HEK293 (cell line): ENCODE measurements around the gene FBN2.

ENCODE experiments used
- CTCF ChIA-PET: fragments of 350-600 bp; formaldehyde crosslinking; extraction: SDS; loops from one replicate; lab custom pipeline; 2021; ENCODE audit warnings: antibody characterized with exemption; lab: Yijun Ruan, JAX
- POLR2A ChIA-PET: fragments of 300-600 bp; formaldehyde crosslinking; extraction: SDS; loops from one replicate; lab custom pipeline; 2020; ENCODE audit warnings: antibody characterized with exemption, inconsistent platforms; lab: Yijun Ruan, JAX
- H3K27ac ChIP-seq: fragments of 200-500 bp; sonication (Bioruptor generic); 2 replicates; pipeline ENCODE4 v1.5.1; 2014; ENCODE audit warnings: low read depth, low read length, control low read depth, inconsistent platforms; ENCODE audit errors: extremely low read depth
- H3K36me3 ChIP-seq, 2 experiments: fragments of 200-500 bp in 1 of 2; sonication (Bioruptor generic) in 1 of 2; 1 replicate in 1 of 2; 2 replicates in 1 of 2; pipeline ENCODE4 v1.5.1; 2014 to 2017; ENCODE audit warnings: inconsistent platforms in 2 of 2, low read length in 2 of 2; ENCODE audit not compliant: control insufficient read depth in 2 of 2, insufficient read depth in 1 of 2
- H3K4me1 ChIP-seq: fragments of 200-500 bp; sonication (Bioruptor generic); 2 replicates; pipeline ENCODE4 v1.5.1; 2014; ENCODE audit warnings: mild to moderate bottlenecking, low read length, inconsistent platforms; ENCODE audit not compliant: control insufficient read depth, insufficient read depth
- H3K4me3 ChIP-seq: 2 replicates; pipeline ENCODE4 v1.5.1; 2011; ENCODE audit warnings: low read depth, mild to moderate bottlenecking, control low read depth, low read length, moderate library complexity
- H3K9me3 ChIP-seq: fragments of 200-500 bp; sonication (Bioruptor generic); 2 replicates; pipeline ENCODE4 v1.5.1; 2014; ENCODE audit warnings: low read depth, low read length, inconsistent platforms; ENCODE audit not compliant: control insufficient read depth, insufficient read depth
- HOXC10 ChIP-seq: sonication (generic); formaldehyde crosslinking; IDR thresholded peaks from 2 replicates; pipeline ENCODE4 v1.8.1; 2023; ENCODE audit warnings: mild to moderate bottlenecking, missing genetic modification reagents
- KLF8 ChIP-seq: fragments of 450-650 bp; formaldehyde crosslinking; IDR thresholded peaks from 2 replicates; pipeline ENCODE4 v1.5.1; 2016; ENCODE audit warnings: missing biosample characterization, missing genetic modification characterization
- REPIN1 ChIP-seq: fragments of 450-650 bp; formaldehyde crosslinking; IDR thresholded peaks from 2 replicates; pipeline ENCODE4 v1.5.1; 2017; ENCODE audit warnings: missing biosample characterization, missing genetic modification characterization, low read depth
- YY1 ChIP-seq: fragments of 450-650 bp; formaldehyde crosslinking; IDR thresholded peaks from 2 replicates; pipeline ENCODE4 v1.5.1; 2018; ENCODE audit warnings: missing biosample characterization, missing genetic modification characterization
- ZBTB21 ChIP-seq: fragments of 450-650 bp; formaldehyde crosslinking; IDR thresholded peaks from 2 replicates; pipeline ENCODE4 v1.5.1; 2017; ENCODE audit warnings: missing biosample characterization, missing genetic modification characterization
- ZIC2 ChIP-seq: fragments of 450-650 bp; formaldehyde crosslinking; IDR thresholded peaks from 2 replicates; pipeline ENCODE4 v1.5.1; 2016; ENCODE audit warnings: missing biosample characterization, missing genetic modification characterization
- ZNF169 ChIP-seq: fragments of 450-650 bp; formaldehyde crosslinking; IDR thresholded peaks from 2 replicates; pipeline ENCODE4 v1.5.1; 2016; ENCODE audit warnings: missing biosample characterization, missing genetic modification characterization
- ZNF174 ChIP-seq: fragments of 450-650 bp; formaldehyde crosslinking; IDR thresholded peaks from 2 replicates; pipeline ENCODE4 v1.5.0; 2017; ENCODE audit warnings: missing biosample characterization, mild to moderate bottlenecking, missing genetic modification characterization
- ZNF24 ChIP-seq: fragments of 450-650 bp; formaldehyde crosslinking; IDR thresholded peaks from 2 replicates; pipeline ENCODE4 v1.5.1; 2016; ENCODE audit warnings: missing biosample characterization, missing genetic modification characterization
- ZNF266 ChIP-seq: fragments of 450-650 bp; formaldehyde crosslinking; IDR thresholded peaks from 2 replicates; pipeline ENCODE4 v1.5.1; 2016; ENCODE audit warnings: missing biosample characterization, missing genetic modification characterization, low read depth
- ZNF514 ChIP-seq: fragments of 450-650 bp; formaldehyde crosslinking; IDR thresholded peaks from 2 replicates; pipeline ENCODE4 v1.5.1; 2016; ENCODE audit warnings: missing biosample characterization, missing genetic modification characterization
- ZNF621 ChIP-seq: fragments of 450-650 bp; formaldehyde crosslinking; IDR thresholded peaks from 2 replicates; pipeline ENCODE4 v1.5.1; 2017; ENCODE audit warnings: missing biosample characterization, missing genetic modification characterization
- ZNF629 ChIP-seq: fragments of 450-650 bp; formaldehyde crosslinking; IDR thresholded peaks from 2 replicates; pipeline ENCODE4 v1.5.1; 2017; ENCODE audit warnings: missing biosample characterization, missing genetic modification characterization
- ZNF664 ChIP-seq: fragments of 450-650 bp; formaldehyde crosslinking; IDR thresholded peaks from 2 replicates; pipeline ENCODE4 v1.5.1; 2016; ENCODE audit warnings: missing biosample characterization, missing genetic modification characterization
- ZNF670 ChIP-seq: fragments of 450-650 bp; formaldehyde crosslinking; IDR thresholded peaks from 2 replicates; pipeline ENCODE4 v1.5.1; 2016; ENCODE audit warnings: missing biosample characterization, missing genetic modification characterization, low read depth
- ZNF707 ChIP-seq: fragments of 450-650 bp; formaldehyde crosslinking; IDR thresholded peaks from 2 replicates; pipeline ENCODE4 v1.5.1; 2016; ENCODE audit warnings: missing biosample characterization, missing genetic modification characterization
- ZNF76 ChIP-seq: fragments of 450-650 bp; formaldehyde crosslinking; IDR thresholded peaks from 2 replicates; pipeline ENCODE4; 2016; ENCODE audit warnings: low read depth, missing biosample characterization, missing genetic modification characterization, borderline replicate concordance
- ZNF843 ChIP-seq: fragments of 450-650 bp; formaldehyde crosslinking; IDR thresholded peaks from 2 replicates; pipeline ENCODE4 v1.5.1; 2016; ENCODE audit warnings: missing biosample characterization, missing genetic modification characterization
- TF ChIP-seq, protein P1 (sequence below): fragments of 450-650 bp; formaldehyde crosslinking; IDR thresholded peaks from 2 replicates; pipeline ENCODE4 v1.5.1; 2017; ENCODE audit warnings: missing biosample characterization, missing genetic modification characterization
- TF ChIP-seq, protein P2 (sequence below): sonication (generic); formaldehyde crosslinking; IDR thresholded peaks from 2 replicates; pipeline ENCODE4 v1.8.1; 2022; ENCODE audit warnings: mild to moderate bottlenecking, moderate library complexity, missing genetic modification reagents
- TF ChIP-seq, protein P3 (sequence below): fragments of 450-650 bp; formaldehyde crosslinking; IDR thresholded peaks from 2 replicates; pipeline ENCODE4 v1.5.1; 2016; ENCODE audit warnings: missing biosample characterization, missing genetic modification characterization
- TF ChIP-seq, protein P4 (sequence below): fragments of 450-650 bp; formaldehyde crosslinking; IDR thresholded peaks from 2 replicates; pipeline ENCODE4 v1.5.1; 2016; ENCODE audit warnings: missing biosample characterization, missing genetic modification characterization

FBN2 gene

DNA sequence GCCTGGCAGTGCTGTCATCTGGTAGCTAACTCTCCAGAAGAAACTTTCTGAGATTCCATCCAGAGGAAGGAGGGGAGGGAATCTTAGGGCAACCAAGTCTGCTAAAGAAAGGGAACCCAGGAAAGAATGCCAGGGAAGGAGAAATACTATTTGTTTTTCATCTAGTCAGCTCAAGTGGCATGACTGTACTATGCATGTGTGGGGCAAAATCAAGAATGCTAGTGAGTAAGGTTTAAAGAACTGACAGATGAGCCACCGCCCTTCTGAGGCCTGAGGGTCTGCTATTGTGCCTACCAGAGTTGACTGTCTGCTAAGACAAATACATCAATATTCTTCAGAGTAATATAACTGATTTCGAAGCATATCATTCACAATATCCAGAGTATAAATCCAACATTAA, 250.3 kb downstream of the FBN2 start (continued):
- no peak for TF ChIP-seq ZNF174 (tag by site-specific recombination)
- no peak for TF ChIP-seq ZNF76
- TF ChIP-seq ZNF629 (tag by site-specific recombination): no peak
- TF ChIP-seq, protein P1, sequence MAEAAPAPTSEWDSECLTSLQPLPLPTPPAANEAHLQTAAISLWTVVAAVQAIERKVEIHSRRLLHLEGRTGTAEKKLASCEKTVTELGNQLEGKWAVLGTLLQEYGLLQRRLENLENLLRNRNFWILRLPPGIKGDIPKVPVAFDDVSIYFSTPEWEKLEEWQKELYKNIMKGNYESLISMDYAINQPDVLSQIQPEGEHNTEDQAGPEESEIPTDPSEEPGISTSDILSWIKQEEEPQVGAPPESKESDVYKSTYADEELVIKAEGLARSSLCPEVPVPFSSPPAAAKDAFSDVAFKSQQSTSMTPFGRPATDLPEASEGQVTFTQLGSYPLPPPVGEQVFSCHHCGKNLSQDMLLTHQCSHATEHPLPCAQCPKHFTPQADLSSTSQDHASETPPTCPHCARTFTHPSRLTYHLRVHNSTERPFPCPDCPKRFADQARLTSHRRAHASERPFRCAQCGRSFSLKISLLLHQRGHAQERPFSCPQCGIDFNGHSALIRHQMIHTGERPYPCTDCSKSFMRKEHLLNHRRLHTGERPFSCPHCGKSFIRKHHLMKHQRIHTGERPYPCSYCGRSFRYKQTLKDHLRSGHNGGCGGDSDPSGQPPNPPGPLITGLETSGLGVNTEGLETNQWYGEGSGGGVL (tag by site-specific recombination): no peak
- TF ChIP-seq ZNF707: no peak
- TF ChIP-seq, all 188 proteins: peak for 0

DNA sequence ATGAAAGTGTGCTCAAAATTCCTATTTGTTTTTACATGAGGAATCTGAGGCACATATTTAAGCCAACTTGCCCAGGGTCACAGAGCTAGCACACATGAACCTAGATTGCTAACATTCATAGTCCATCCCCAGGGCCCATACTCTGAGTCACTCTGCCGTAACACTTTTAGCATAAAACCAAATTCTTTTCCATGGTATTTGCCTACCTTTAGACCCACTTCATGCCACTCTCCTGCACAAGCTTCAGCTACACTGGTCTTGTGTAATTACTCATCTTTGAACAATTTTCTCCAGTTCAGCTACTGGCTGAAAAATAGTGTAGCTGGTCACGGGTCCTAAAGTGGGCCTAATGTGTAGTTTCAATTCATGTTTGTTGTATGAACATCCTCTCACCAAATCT, 253.8 kb downstream of the FBN2 start:
- Histone ChIP-seq H3K36me3 (peaks cover 22 to 45% of the 10 kb centered on the region in 2 experiments), H3K27ac (no peak overlapping the region), H3K9me3 (no peaks in the 10 kb centered on the region), H3K4me1 (no peaks in the 10 kb centered on the region)
- TF ChIP-seq HOXC10 (CRISPR knock-in tag): no peak
- TF ChIP-seq, all 188 proteins: peak for 0
- H3K4me3 ChIP-seq: no peak overlapping the region
- CTCF ChIA-PET: interaction anchor here (0.8 kb wide), 1 partner anchor 596 kb away, joined by 3 read pairs; no protein-coding TSS in a partner anchor
- POLR2A ChIA-PET: no interaction called here

DNA sequence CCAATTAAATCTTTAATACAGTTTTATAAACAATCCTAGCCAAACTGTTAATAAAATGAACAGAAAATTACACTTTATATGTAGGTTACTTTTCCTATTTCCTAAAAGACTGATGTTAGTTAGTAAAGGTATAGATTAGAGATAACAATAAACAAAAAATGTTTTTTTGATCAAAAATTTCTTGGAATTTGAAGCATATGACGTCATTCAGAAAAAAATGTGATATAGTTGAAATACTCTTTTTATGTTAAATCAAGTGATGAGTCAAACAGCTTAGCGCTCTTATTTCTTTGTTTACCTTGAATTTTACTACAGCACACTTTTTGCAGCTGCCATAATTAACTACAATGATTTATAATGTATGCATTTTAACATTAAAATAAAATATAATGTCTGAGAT, 258.7 kb downstream of the FBN2 start:
- Histone ChIP-seq H3K4me1 (no peaks in the 10 kb centered on the region), H3K4me3 (no peak overlapping the region), H3K9me3 (no peaks in the 10 kb centered on the region), H3K27ac (no peak overlapping the region), H3K36me3 (peaks cover 22 to 41% of the 10 kb centered on the region in 2 experiments)
- TF ChIP-seq, protein P2, sequence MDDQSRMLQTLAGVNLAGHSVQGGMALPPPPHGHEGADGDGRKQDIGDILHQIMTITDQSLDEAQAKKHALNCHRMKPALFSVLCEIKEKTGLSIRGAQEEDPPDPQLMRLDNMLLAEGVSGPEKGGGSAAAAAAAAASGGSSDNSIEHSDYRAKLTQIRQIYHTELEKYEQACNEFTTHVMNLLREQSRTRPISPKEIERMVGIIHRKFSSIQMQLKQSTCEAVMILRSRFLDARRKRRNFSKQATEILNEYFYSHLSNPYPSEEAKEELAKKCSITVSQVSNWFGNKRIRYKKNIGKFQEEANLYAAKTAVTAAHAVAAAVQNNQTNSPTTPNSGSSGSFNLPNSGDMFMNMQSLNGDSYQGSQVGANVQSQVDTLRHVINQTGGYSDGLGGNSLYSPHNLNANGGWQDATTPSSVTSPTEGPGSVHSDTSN: no peak
- TF ChIP-seq KLF8 (tag by site-specific recombination) (no peak), ZNF514 (tag by site-specific recombination) (no peak), ZNF670 (no peak), ZNF169 (tag by site-specific recombination) (no peak)
- POLR2A ChIA-PET: no interaction called here
- CTCF ChIA-PET: interaction anchor here (0.6 to 1.1 kb wide), 2 partner anchors 685 to 958 kb away, joined by 3 read pairs; no protein-coding TSS in a partner anchor

DNA sequence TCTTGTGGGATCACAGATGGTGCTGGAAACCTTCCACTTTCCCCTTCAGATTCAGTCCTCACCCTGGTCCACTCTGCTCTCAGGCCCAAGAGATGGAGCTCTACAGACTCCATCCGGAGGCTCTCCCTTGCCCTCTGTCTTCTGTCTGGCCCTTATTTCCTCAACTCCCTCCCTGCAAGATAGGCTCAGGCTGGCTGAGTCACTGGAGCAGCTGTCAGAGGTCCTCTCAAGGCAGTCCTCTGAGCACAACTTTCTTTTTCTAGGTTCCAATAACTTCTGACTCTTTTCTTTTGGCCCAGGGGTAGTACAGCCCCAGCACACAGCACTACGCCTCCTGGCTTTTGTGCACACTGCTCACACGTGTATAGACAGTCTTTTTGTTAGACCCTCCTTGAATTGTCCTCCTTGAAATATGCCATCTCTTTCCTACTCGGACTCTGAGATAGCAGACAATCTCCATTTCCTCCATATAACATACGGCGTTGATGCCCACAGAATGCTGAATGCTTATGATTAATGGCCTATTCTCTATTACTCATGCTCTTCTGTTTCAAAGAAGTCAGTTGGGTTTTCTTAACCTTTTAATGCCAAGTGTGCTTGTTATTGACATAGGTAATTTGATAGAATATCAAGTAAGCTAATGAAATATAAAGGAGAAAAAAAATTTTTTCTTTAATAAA, 261.4 kb downstream of the FBN2 start:
- Histone ChIP-seq H3K4me1 (no peaks in the 10 kb centered on the region), H3K27ac (no peak overlapping the region), H3K4me3 (no peak overlapping the region), H3K9me3 (no peaks in the 10 kb centered on the region), H3K36me3 (peaks cover 29 to 52% of the 10 kb centered on the region in 2 experiments)
- POLR2A ChIA-PET: no interaction called here
- CTCF ChIA-PET: no interaction called here
- TF ChIP-seq, protein P1 (tag by site-specific recombination): no peak
- TF ChIP-seq, protein P3, sequence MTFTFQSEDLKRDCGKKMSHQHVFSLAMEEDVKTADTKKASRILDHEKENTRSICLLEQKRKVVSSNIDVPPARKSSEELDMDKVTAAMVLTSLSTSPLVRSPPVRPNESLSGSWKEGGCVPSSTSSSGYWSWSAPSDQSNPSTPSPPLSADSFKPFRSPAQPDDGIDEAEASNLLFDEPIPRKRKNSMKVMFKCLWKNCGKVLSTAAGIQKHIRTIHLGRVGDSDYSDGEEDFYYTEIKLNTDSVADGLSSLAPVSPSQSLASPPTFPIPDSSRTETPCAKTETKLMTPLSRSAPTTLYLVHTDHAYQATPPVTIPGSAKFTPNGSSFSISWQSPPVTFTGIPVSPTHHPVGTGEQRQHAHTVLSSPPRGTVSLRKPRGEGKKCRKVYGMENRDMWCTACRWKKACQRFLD: no peak
- no peak for TF ChIP-seq ZIC2 (tag by site-specific recombination)
- no peak for TF ChIP-seq ZNF621 (tag by site-specific recombination)
- TF ChIP-seq REPIN1 (tag by site-specific recombination): no peak
- TF ChIP-seq, protein P4, sequence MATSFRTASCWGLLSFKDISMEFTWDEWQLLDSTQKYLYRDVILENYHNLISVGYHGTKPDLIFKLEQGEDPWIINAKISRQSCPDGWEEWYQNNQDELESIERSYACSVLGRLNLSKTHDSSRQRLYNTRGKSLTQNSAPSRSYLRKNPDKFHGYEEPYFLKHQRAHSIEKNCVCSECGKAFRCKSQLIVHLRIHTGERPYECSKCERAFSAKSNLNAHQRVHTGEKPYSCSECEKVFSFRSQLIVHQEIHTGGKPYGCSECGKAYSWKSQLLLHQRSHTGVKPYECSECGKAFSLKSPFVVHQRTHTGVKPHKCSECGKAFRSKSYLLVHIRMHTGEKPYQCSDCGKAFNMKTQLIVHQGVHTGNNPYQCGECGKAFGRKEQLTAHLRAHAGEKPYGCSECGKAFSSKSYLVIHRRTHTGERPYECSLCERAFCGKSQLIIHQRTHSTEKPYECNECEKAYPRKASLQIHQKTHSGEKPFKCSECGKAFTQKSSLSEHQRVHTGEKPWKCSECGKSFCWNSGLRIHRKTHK (tag by site-specific recombination): no peak
- no peak for TF ChIP-seq ZNF266 (tag by site-specific recombination)
- TF ChIP-seq ZBTB21 (tag by site-specific recombination): no peak
- TF ChIP-seq ZNF24 (tag by site-specific recombination): no peak
- TF ChIP-seq YY1: no peak
- no peak for TF ChIP-seq ZNF664
- no peak for TF ChIP-seq ZNF843 (tag by site-specific recombination)
